Measurements from ENCODE around the gene EWSR1.
A peak's percentile ranks its signal among the peaks of the same experiment; 100 is the strongest.

EWSR1 gene

GRCh38 chr22:29270475-29271271 lies 2.6 kb downstream of the EWSR1 start:
- DNase-seq: peak; percentile 75

- no peak for DNase-seq
Measured at GRCh38 chr22:29272624-29273023, 4.6 kb downstream of the EWSR1 start.

- no peak for DNase-seq
Measured at GRCh38 chr22:29275167-29275566, 7.1 kb downstream of the EWSR1 start.

- DNase-seq: no peak
Measured at GRCh38 chr22:29275819-29276565, 7.9 kb downstream of the EWSR1 start.

- no peak for DNase-seq
Measured at GRCh38 chr22:29277927-29278326, 9.9 kb downstream of the EWSR1 start.

GRCh38 chr22:29284196-29284595 lies 16.1 kb downstream of the EWSR1 start:
- DNase-seq: no peak

- DNase-seq: no peak
Measured at GRCh38 chr22:29288837-29289236, 20.8 kb downstream of the EWSR1 start.

GRCh38 chr22:29290061-29290460 lies 22.0 kb downstream of the EWSR1 start:
- DNase-seq: no peak

- DNase-seq: no peak
Measured at GRCh38 chr22:29291215-29291614, 23.1 kb downstream of the EWSR1 start.

- DNase-seq: no peak
Measured at GRCh38 chr22:29292379-29292778, 24.3 kb downstream of the EWSR1 start.

- DNase-seq: no peak
Measured at GRCh38 chr22:29298641-29299040, 30.6 kb downstream of the EWSR1 start.

- no peak for DNase-seq
Measured at GRCh38 chr22:29299136-29299900, 31.2 kb downstream of the EWSR1 start.

GRCh38 chr22:29300467-29300806 lies 32.4 kb downstream of the EWSR1 start:
- no peak for DNase-seq

GRCh38 chr22:29300807-29301601 lies 32.9 kb downstream of the EWSR1 start:
- DNase-seq: no peak

GRCh38 chr22:29301716-29302401 lies 33.8 kb downstream of the EWSR1 start:
- no peak for DNase-seq

- DNase-seq: no peak
Measured at GRCh38 chr22:29302402-29302680, 34.3 kb downstream of the EWSR1 start.

- no peak for DNase-seq
Measured at GRCh38 chr22:29302681-29303465, 34.8 kb downstream of the EWSR1 start.

GRCh38 chr22:29305836-29306174 lies 37.7 kb downstream of the EWSR1 start:
- no peak for DNase-seq

GRCh38 chr22:29306175-29306834 lies 38.2 kb downstream of the EWSR1 start, which contains the start of gene GAS2L1:
TSS of gene GAS2L1 (plus strand) at chr22:29306650. CDS start at chr22:29308106, 1,456 bp downstream.
- DNase-seq: peak; percentile 57

GRCh38 chr22:29306835-29307595 lies 38.9 kb downstream of the EWSR1 start:
- DNase-seq: peak; percentile 61

All from NCI-H226 (cell line).